ENCODE results near the gene ITIH1. TPM values are rescaled to one million over a fixed set of nuclear protein-coding genes. Genes with fewer than 3 reads are reported as not detected.

Gene ITIH1
- total and polyA plus RNA-seq, 2 experiments from 2014 or later = not detected

DNA sequence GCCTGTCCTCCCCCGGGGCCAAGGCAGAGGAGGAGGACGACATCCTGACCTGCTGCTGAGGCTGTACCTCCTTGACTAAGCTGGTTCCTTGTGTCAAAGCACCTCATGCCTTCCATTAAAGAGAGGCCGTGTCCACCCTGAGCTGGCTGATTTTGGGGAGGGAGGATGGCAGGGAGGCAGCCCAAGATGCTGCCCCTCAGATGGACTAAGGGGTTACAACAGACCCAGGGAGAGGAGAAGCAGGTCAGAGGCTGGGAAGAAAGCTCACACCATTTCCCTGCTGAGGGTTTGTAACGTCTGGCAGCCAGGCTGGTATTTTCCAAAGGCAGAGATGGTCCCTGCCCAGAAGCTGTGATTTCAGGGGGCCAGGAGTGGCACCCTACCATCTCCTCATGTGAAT lies 14.5 kb downstream of the ITIH1 start (continued):
- TF ChIP-seq, protein P1, sequence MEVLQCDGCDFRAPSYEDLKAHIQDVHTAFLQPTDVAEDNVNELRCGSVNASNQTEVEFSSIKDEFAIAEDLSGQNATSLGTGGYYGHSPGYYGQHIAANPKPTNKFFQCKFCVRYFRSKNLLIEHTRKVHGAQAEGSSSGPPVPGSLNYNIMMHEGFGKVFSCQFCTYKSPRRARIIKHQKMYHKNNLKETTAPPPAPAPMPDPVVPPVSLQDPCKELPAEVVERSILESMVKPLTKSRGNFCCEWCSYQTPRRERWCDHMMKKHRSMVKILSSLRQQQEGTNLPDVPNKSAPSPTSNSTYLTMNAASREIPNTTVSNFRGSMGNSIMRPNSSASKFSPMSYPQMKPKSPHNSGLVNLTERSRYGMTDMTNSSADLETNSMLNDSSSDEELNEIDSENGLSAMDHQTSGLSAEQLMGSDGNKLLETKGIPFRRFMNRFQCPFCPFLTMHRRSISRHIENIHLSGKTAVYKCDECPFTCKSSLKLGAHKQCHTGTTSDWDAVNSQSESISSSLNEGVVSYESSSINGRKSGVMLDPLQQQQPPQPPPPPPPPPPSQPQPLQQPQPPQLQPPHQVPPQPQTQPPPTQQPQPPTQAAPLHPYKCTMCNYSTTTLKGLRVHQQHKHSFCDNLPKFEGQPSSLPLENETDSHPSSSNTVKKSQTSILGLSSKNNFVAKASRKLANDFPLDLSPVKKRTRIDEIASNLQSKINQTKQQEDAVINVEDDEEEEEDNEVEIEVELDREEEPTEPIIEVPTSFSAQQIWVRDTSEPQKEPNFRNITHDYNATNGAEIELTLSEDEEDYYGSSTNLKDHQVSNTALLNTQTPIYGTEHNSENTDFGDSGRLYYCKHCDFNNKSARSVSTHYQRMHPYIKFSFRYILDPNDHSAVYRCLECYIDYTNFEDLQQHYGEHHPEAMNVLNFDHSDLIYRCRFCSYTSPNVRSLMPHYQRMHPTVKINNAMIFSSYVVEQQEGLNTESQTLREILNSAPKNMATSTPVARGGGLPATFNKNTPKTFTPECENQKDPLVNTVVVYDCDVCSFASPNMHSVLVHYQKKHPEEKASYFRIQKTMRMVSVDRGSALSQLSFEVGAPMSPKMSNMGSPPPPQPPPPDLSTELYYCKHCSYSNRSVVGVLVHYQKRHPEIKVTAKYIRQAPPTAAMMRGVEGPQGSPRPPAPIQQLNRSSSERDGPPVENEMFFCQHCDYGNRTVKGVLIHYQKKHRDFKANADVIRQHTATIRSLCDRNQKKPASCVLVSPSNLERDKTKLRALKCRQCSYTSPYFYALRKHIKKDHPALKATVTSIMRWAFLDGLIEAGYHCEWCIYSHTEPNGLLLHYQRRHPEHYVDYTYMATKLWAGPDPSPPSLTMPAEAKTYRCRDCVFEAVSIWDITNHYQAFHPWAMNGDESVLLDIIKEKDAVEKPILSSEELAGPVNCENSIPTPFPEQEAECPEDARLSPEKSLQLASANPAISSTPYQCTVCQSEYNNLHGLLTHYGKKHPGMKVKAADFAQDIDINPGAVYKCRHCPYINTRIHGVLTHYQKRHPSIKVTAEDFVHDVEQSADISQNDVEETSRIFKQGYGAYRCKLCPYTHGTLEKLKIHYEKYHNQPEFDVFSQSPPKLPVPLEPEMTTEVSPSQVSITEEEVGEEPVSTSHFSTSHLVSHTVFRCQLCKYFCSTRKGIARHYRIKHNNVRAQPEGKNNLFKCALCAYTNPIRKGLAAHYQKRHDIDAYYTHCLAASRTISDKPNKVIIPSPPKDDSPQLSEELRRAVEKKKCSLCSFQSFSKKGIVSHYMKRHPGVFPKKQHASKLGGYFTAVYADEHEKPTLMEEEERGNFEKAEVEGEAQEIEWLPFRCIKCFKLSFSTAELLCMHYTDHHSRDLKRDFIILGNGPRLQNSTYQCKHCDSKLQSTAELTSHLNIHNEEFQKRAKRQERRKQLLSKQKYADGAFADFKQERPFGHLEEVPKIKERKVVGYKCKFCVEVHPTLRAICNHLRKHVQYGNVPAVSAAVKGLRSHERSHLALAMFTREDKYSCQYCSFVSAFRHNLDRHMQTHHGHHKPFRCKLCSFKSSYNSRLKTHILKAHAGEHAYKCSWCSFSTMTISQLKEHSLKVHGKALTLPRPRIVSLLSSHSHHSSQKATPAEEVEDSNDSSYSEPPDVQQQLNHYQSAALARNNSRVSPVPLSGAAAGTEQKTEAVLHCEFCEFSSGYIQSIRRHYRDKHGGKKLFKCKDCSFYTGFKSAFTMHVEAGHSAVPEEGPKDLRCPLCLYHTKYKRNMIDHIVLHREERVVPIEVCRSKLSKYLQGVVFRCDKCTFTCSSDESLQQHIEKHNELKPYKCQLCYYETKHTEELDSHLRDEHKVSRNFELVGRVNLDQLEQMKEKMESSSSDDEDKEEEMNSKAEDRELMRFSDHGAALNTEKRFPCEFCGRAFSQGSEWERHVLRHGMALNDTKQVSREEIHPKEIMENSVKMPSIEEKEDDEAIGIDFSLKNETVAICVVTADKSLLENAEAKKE (CRISPR knock-in tag; IDR thresholded peaks at IDR 0.05) = no peak
- TF ChIP-seq CREB1 (CRISPR knock-in tag; IDR thresholded peaks at IDR 0.05; ENCODE audit: low read depth) = no peak
- TF ChIP-seq EZH2phosphoT487 (IDR thresholded peaks at IDR 0.05; ENCODE audit: unreplicated experiment) = no peak
- TF ChIP-seq STAT1 (IDR thresholded peaks at IDR 0.05; ENCODE audit: unreplicated experiment) = no peak
- TF ChIP-seq, protein P2, sequence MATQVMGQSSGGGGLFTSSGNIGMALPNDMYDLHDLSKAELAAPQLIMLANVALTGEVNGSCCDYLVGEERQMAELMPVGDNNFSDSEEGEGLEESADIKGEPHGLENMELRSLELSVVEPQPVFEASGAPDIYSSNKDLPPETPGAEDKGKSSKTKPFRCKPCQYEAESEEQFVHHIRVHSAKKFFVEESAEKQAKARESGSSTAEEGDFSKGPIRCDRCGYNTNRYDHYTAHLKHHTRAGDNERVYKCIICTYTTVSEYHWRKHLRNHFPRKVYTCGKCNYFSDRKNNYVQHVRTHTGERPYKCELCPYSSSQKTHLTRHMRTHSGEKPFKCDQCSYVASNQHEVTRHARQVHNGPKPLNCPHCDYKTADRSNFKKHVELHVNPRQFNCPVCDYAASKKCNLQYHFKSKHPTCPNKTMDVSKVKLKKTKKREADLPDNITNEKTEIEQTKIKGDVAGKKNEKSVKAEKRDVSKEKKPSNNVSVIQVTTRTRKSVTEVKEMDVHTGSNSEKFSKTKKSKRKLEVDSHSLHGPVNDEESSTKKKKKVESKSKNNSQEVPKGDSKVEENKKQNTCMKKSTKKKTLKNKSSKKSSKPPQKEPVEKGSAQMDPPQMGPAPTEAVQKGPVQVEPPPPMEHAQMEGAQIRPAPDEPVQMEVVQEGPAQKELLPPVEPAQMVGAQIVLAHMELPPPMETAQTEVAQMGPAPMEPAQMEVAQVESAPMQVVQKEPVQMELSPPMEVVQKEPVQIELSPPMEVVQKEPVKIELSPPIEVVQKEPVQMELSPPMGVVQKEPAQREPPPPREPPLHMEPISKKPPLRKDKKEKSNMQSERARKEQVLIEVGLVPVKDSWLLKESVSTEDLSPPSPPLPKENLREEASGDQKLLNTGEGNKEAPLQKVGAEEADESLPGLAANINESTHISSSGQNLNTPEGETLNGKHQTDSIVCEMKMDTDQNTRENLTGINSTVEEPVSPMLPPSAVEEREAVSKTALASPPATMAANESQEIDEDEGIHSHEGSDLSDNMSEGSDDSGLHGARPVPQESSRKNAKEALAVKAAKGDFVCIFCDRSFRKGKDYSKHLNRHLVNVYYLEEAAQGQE (IDR thresholded peaks at IDR 0.05; ENCODE audit: unreplicated experiment) = no peak
- no peak for TF ChIP-seq POLR2AphosphoS5 (IDR thresholded peaks at IDR 0.05; ENCODE audit: low read depth)
- TF ChIP-seq ZNF331 (CRISPR knock-in tag; IDR thresholded peaks at IDR 0.05; ENCODE audit: low read depth) = no peak
